Measurements from ENCODE around the gene RIT2. TPM values are rescaled to one million over a fixed set of nuclear protein-coding genes. Genes with fewer than 3 reads are reported as not detected.

Gene RIT2
- total and polyA plus RNA-seq, 2 of the 4 experiments (the other 2 are of a cell fraction) = not detected

DNA sequence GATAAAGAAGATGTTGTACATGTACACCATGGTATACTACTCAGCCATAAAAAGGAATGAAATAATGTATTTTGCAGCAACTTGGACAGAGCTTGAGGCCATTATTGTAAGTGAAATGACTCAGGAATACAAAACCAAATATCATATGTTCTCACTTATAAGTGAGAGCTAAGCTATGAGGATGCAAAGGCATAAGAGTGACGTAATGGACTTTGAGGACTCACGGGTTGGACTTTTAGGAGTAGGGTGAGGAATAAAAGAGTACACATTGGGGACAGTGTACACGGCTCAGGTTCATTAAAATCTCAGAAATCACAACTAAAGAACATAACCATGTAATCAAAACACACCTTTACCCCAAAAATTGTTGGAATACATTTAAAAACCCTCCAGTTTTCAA lies 206.4 kb downstream of the RIT2 start:
- no peaks in the 10 kb centered on the region for H3K36me3 ChIP-seq (ENCODE audit: control insufficient read depth, insufficient read depth, low read length)
- H2AFZ ChIP-seq (replicated peaks; ENCODE audit: low read length, poor library complexity) = no peak overlapping the region
- no peak overlapping the region for H2BK15ac ChIP-seq (ENCODE audit: low read depth, low read length)
- no peak overlapping the region for H4K5ac ChIP-seq (ENCODE audit: low read depth, low read length)
- H2AK9ac ChIP-seq (replicated peaks; ENCODE audit: low read depth, low read length, poor library complexity) = no peak overlapping the region
- H3K9me3 ChIP-seq (ENCODE audit: control insufficient read depth, insufficient read depth, low read length) = peaks cover 5% of the 10 kb centered on the region
- in situ Hi-C loops (cut with MboI; ENCODE audit: low sequenced_read_pairs) = no loop called here
- no peaks in the 10 kb centered on the region for H4K20me1 ChIP-seq (ENCODE audit: insufficient read depth, low read length)
- no peak overlapping the region for H2BK5ac ChIP-seq (ENCODE audit: low read depth, low read length, poor library complexity, severe bottlenecking)
- H3K79me1 ChIP-seq (ENCODE audit: low read depth in 1 of 2, low read length in 2 of 2) = no peaks in the 10 kb centered on the region
- H4K8ac ChIP-seq (ENCODE audit: low read depth in 2 of 2, low read length in 2 of 2) = no peak overlapping the region
- no peak overlapping the region for H3K56ac ChIP-seq (ENCODE audit: extremely low read depth, insufficient read depth, low read length)
- H3K4ac ChIP-seq (ENCODE audit: low read depth, low read length) = no peak overlapping the region
- no peaks in the 10 kb centered on the region for H3K9me1 ChIP-seq (ENCODE audit: insufficient read depth, low read length)
- ATAC-seq (ENCODE audit: low read depth) (no peak), DNase-seq (no peak)
- no peak overlapping the region for H2BK120ac ChIP-seq (ENCODE audit: low read depth, low read length)
- H3K27me3 ChIP-seq (ENCODE audit: control insufficient read depth, insufficient read depth, low read length) = no peaks in the 10 kb centered on the region
- no peak overlapping the region for H4K91ac ChIP-seq (ENCODE audit: insufficient read depth, low read depth, low read length)
- no peak overlapping the region for H2BK20ac ChIP-seq (ENCODE audit: low read depth, low read length)
- H3K9ac ChIP-seq (ENCODE audit: low read depth, low read length) = no peak overlapping the region
- H3K14ac ChIP-seq (replicated peaks; ENCODE audit: low read depth, low read length) = no peak overlapping the region
- ChIA-PET CTCF (no interaction called here), POLR2A (ENCODE audit: unreplicated experiment) (no interaction called here)
- no peak overlapping the region for H3K18ac ChIP-seq (ENCODE audit: low read depth, low read length)
- no TSS peak for BruUV-seq (replicated peaks)
- no peak overlapping the region for H3K27ac ChIP-seq (ENCODE audit: insufficient read depth, low read length)
- no peak overlapping the region for H3K23ac ChIP-seq (ENCODE audit: low read depth, low read length)
- TF ChIP-seq, protein P1, sequence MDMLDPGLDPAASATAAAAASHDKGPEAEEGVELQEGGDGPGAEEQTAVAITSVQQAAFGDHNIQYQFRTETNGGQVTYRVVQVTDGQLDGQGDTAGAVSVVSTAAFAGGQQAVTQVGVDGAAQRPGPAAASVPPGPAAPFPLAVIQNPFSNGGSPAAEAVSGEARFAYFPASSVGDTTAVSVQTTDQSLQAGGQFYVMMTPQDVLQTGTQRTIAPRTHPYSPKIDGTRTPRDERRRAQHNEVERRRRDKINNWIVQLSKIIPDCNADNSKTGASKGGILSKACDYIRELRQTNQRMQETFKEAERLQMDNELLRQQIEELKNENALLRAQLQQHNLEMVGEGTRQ (IDR thresholded peaks at IDR 0.05; ENCODE audit: low read depth, low read length) = no peak
- TF ChIP-seq CEBPB (IDR thresholded peaks at IDR 0.05; ENCODE audit: low read depth, low read length) = no peak
- TF ChIP-seq RAD21 (IDR thresholded peaks at IDR 0.05; ENCODE audit: low read length) = no peak
- TF ChIP-seq POLR2A (IDR thresholded peaks at IDR 0.05; ENCODE audit: low read depth, low read length) = no peak
- TF ChIP-seq MAZ (IDR thresholded peaks at IDR 0.05; ENCODE audit: borderline replicate concordance, low read depth, low read length) = no peak
- TF ChIP-seq CHD1 (IDR thresholded peaks at IDR 0.05; ENCODE audit: low read depth, low read length) = no peak
- intact Hi-C loops (cut with micrococcal nuclease) = no loop called here
- dilution Hi-C loops (cut with HindIII; ENCODE audit: low sequenced_read_pairs, unreplicated experiment) = no loop called here
- no peak overlapping the region for H2AK5ac ChIP-seq (ENCODE audit: low read depth, low read length)
- H3K4me3 ChIP-seq (ENCODE audit: insufficient read depth, low read depth, low read length) = no peak overlapping the region
- no peak overlapping the region for H3K4me2 ChIP-seq (ENCODE audit: low read depth, low read length)
- no peaks in the 10 kb centered on the region for H3K4me1 ChIP-seq (ENCODE audit: control insufficient read depth, insufficient read depth, low read length)
- no CpG with 5 or more reads among the region's 3 CpGs for WGBS, 2 experiments (ENCODE audit: extremely low coverage in 2 of 2, insufficient read length in 1 of 2)
